Lower leg skin (tissue), 3 donors: ENCODE data around the gene PEG3.

Experiments used
- CTCF ChIP-seq, 3 donors: fragments of 450-650 bp; IDR thresholded peaks; one replicate each; pipeline ENCODE4 v1.5.1; 2016; ENCODE audit warnings: antibody characterized with exemption in 3 of 3, mild to moderate bottlenecking in 3 of 3, moderate library complexity in 2 of 3
- POLR2A ChIP-seq, 2 donors: fragments of 450-650 bp; IDR thresholded peaks; one replicate each; pipeline ENCODE4 v1.6.1; 2016 to 2017; ENCODE audit warnings: antibody characterized with exemption in 2 of 2, mild to moderate bottlenecking in 1 of 2, moderate library complexity in 1 of 2

GRCh38 chr19:56839652-56840450 lies 675 bp downstream of the PEG3 start:
- TF ChIP-seq CTCF (IDR thresholded peaks at IDR 0.05) (no peak), POLR2A (IDR thresholded peaks at IDR 0.05) (no peak)
